GM21423 (cell line): Measurements from ENCODE around the gene GPATCH8.
"Not testable (repeated sequence)": the region's sequence is repeated elsewhere in the genome, so short reads cannot be mapped to it uniquely, and the experiment has no call there.

Experiments
- ATAC-seq: cut with Tn5 transposase; IDR thresholded peaks from one replicate; pipeline ENCODE4 v1.9.1; 2021; ENCODE audit warnings: mild to moderate bottlenecking, moderate library complexity; ENCODE audit not compliant: unreplicated experiment

The GPATCH8 gene

GRCh38 chr17:44378171-44378705 lies 125.0 kb downstream of the GPATCH8 start:
- no peak for ATAC-seq

DNA sequence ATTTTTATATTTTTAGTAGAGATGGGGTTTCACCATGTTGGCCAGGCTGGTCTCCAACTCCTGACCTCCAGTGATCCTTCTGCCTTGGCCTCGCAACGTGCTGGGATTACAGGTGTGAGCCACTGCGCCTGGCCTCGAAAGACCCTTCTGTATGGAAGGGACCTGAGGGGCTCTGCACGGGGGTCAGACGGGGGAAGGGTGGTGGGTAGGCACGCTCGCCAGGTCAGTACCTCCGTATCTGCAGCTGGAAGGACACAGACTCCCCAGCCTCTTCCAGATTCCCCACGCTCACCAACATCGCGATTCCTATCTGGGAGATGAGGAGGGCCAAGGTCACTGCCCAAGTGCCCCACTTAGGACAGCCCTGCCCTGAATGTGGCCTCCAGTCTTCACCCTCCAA lies 126.4 kb downstream of the GPATCH8 start:
- ATAC-seq, result no peak

DNA sequence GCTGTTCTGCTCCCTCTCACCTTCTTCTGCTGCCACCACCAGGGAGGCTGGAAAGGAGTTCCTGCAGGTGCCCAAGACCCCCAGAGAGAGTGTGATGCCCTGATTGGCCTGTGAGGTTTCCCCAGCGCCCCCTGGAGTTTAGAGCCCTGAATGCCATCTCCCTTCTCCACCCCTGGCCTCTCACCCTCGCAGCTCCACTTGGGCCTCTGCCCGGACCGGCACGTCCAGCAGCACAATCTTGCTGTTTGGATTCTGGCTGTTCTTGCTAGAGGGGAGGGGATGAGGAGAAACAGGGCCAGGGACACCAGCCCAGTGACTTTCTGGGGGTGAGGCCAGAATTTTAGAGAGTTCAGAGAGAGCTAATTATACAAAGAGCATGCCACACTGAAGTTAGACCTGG lies 127.1 kb downstream of the GPATCH8 start:
- no peak for ATAC-seq

DNA sequence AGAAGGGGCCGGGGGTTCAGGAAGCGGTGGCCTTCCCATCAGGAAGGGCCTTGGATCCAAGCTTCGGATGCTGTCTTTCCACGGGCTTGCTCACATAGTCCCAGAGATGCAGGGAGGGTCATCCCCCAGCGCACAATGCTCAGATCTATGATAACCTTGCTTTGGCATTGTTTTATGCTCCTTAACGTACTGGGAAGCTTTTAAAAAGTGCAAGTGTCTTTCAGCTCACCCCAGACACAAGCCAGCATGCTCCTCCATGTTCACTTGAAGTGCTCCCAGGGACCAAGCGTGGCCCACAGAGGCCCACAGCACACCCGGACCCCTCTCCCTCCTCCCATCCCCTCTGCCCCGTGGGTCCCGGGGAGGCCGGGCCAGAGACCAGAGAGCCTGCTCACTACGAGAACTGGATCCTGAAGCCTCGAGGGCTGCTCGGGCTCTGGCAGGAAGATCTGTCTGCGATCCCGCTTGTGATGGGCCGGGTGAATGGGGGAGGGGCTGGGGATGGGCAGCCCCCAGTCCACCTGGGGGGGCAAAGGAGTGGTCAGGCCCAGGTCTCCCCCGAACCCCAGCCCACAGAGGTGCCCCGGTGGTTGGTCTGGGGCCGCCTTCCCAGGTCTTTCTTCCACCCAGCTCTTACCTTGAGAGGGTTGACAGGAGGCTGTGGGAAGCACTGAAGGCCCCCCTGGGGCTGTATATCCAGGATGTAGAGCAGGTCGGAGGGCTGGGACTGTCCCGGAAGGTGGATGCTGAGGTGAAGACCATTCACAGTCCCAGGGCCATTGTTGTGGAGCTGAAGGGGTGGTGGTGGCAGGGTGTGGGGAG lies 127.8 kb downstream of the GPATCH8 start:
- ATAC-seq, result no peak

DNA sequence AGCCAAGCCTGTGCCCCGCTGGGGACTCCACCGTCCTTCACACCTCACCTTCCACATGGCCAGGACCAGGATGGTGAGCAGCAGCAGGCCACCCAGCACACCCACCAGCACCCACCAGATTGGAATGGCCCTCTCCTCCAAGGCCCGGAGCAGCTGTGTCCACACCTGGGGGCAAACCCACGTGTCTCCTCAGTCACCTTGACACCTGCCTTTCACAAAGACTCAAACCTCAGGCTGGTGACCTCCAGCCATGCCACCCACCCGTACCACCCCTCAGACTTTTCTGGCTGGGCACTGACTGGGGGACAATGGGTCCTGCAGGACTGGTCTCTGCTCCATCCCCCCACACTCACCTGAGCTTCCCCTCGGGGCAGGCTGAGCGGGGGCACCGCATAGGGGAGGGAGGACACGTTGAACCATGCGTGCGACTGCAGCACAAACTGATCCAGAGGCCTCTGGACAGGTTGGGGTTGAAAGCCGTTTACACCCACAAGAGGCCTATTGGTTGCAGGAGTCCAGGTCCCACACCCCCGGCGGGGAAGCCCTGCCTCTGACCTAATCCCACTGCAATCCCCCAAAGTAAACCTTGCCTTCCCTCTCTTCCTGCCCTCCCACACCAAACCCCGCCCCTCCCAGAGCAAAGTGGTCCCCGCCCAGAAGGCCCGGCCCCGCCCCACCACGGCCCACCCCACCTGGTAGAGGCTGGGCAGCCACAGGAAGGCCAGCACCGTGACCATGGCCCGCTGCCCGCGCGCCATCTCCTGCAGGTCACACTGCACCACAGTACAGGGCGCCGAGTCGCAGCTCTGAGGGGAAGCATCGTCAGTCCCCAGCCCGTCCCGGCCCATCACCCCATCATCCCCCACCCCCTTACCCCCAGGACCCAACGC lies 128.7 kb downstream of the GPATCH8 start:
- no peak for ATAC-seq

DNA sequence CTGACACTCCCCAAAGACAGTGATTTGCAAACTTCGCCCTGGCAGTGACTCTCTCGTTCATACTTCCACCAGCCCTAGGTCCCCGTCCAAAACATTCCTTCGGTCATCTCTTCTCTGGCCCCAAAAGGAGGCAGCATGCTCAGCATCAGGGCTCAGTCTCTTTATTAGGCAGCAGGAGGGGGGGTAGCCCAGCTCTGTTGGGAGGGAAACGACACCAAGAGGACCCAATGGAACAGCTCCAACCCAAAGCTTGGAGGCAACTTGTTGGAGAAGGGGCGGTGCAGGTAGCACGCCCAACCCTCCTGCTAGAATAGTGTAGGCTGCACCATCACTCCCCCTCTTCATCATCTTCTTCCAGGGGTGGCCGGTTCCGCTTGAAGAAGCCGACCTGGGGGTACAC lies 131.2 kb downstream of the GPATCH8 start:
- ATAC-seq, result no peak

DNA sequence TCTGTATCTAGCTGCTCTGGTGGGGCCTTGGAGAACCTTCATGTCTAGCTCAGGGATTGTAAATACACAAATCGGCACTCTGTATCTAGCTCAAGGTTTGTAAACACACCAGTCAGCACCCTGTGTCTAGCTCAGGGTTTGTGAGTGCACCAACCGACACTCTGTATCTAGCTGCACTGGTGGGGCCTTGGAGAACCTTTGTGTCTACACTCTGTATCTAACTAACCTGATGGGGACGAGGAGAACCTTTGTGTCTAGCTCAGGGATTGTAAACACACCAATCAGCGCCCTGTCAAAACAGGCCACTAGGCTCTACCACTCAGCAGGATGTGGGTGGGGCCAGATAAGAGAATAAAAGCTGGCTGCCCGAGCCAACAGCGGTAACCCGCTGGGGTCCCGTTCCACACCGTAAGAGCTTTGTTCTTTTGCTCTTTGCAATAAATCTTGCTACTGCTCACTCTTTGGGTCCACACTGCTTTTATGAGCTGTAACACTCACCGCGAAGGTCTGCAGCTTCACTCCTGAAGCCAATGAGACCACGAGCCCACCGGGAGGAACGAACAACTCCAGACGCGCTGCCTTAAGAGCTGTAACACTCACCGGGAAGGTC lies 133.7 kb downstream of the GPATCH8 start:
- ATAC-seq, result not testable (repeated sequence)

- ATAC-seq, result not testable (repeated sequence)
Observed at GRCh38 chr17:44368391-44369243, 134.6 kb downstream of the GPATCH8 start.

DNA sequence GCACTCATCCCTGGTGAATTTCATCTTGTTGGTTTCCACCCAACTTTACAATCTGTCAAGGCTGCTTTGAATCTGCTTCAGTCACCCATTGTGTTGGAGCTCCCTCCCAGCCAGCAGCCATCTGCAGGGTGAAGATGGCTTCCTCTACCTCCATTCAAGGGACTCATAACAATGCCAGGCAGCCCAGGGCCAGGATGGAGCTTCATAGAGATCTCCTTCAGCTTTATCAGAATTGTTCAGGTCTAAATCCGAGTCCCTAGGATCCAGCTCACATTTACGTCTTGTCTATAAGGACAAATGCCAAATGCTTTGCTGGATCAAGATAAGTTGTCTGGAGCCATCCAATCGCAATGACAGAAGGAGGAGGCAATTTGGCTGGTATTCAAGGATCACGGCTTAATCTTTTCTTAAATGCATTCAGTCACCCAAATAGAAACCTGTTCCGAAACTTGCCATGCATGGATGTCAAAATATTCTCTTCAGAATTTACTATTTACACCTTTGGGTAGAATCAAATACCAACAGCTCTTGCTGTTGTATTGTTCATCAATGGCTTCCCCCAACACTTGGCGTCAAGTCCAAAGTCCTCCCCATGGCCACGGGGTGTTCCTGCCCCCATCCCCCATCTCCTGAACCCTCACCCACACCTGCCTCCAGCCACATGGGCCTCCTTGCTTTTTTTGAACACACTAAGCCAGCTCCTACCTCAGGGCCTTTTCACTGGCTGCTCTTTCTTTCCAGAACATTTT lies 135.8 kb downstream of the GPATCH8 start:
- ATAC-seq, result no peak

DNA sequence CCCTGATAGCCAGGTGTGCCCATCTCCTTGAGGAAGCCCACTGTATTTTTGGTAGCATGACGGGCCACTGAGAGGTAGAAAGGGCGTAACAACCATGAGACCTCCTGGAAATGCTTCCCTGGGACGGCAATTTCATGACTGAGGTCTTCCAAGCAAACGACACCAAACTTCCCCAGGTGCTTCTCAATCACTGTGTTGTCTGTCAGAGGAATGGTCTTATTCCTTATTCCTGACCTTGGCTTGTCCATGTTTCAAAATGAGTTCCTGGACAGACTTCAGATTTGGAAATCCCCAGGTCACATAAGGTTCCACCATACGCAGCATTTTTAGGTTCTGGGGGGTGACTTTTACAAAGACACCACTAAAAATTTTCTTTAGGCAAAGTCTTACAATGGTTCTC lies 138.2 kb downstream of the GPATCH8 start:
- ATAC-seq, result not testable (repeated sequence)

- no peak for ATAC-seq
Observed at GRCh38 chr17:44363613-44364159, 139.5 kb downstream of the GPATCH8 start, which contains the start of gene FAM171A2. TSS of gene FAM171A2 (minus strand) at chr17:44363853. CDS start at chr17:44363714, 139 bp downstream.

- no peak for ATAC-seq
Observed at GRCh38 chr17:44362949-44363612, 140.1 kb downstream of the GPATCH8 start.

DNA sequence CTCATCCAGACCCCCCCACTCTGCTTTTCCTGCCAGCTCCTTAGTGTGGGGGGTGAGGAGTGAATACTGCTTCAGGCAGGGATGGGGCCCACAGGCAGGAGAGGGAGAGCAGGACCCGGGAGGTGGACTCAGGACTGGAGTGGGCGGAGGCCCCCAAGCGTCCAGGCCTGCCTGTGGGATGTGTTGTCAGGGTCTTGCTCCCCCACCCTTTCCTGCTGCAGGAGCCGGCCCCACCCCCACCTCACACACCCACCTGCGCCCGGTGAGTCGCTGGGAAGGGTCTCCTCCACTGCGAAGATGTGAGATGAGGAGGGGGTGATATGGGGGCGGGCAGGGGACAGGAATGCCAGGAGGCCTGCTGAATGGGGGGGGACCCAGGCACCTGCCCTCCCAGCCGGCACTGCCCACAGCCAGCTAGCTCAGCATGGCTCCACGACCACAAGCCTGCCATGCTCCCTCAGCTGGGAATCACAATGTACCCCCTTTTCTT lies 140.7 kb downstream of the GPATCH8 start:
- no peak for ATAC-seq

DNA sequence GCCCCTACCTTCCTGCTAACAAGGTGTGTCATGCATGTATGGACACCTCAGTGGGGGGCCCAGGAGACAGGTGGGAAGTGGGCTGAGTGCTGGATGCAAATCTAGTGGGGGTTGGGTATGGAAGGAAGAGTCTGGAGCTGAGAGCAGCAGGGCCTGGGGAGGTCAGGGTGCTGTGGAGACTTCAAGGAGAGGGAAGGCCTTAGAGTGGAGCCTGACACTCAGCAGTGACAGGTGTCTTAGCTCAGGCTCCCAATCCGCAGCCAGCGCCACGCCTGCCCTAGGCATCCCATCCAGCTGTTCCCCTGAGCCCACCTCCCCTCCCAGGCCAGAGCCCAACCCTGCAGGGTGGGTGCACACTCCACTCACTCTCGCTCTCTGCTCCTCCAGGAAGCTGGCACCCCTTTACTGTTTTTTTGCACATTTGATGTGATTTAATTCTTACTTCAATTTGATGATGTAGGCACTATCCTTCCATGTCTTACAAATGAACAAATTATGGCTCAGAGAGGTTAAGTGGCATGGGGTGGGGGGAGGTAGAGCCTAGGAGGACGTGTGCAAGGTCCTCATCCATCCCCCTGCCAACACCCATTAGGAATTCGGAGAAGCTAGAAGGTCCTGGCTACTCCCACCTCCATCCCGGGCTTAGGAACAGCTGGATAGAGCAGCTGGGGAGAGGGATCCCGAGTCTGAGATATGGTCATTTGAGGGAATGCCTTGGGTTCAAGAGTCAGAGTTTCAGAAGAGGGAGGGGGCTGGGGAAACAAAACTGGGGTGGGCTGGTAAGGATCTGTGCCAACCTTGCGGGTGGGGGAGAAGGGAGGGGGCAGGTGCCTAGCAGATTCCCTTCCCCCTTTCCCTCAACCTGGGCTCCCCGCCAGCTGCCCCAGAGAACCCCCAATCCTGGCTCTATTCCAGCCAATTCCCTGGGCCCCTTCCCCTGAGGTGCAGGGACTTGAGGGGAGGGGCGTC lies 141.6 kb downstream of the GPATCH8 start:
- ATAC-seq, result no peak

DNA sequence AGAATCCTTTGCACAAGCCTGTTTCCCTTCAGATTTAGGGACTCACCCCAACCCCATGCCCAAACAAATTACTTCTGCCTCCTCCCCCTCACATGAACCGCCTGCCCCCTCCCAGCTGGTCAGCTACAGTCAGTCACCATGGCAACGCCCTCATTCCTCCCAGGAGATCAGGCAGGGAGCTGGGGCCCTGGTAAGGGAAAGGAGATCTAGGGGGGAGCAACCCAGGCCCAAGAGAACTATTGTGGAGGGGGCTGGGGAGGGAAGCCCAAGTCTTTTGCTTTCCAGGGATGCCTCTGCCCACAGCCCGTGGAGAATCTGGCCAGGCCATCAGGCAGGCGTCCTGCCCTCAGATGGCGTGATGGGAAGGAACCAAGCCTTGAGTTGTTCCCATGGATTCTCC lies 142.4 kb downstream of the GPATCH8 start:
- ATAC-seq, result no peak

DNA sequence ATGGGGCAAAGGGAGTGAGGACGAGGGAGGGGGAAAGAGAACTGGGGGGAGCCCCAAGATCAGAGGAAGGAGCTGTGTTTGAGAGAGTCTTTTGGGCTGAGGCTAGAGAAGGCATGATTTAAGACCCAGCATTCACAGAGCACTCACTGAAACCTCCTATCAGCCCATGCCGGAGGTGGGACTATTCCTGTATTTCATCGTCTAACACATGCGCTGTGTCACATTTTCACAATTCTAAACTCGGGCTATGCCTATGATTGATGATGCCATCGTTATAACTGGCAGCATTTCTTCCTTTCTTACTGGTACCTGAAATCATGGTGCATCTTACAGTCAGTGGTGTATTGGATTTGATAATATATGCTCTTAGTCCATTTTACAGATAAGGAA lies 143.1 kb downstream of the GPATCH8 start:
- no peak for ATAC-seq

DNA sequence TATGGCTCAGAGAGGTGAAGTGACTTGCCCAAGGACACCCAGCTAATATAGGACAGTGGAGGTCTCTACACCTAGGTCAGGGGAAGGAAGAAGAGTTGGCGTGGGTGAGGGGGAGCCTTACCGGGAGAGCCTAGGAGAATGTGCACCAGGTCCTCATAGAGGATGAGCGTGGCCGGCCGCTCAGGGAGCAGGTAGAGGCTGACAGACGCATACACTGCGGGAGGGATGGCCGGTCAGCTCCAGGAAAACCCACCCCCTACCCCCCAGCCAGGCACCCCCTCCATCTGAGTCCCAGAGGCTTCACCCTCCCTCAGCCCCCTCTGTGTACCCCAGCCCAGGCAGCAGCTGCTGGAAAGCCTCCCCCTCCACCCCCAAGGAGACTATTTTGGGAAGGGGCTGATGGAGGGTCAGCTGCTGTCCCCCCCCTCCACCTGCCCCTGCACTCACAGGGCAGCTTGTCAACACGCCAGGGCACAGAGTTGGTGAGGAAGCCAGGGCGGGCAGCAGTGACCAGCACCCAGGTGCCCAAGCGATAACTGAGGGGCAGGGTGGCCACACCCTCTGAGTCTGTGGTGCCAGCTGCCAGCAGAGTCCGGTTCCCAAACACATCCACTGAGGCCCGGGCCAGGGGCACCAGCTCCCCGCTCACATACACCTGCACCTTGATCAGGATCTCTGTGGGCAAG lies 143.6 kb downstream of the GPATCH8 start:
- ATAC-seq, result no peak
